Stimulated activated CD8-positive, alpha-beta memory T cell treated with anti-CD3 and anti-CD28 coated beads, Interleukin-7, amount 100 ng/mL, for 48 hours (primary cell): ENCODE data around the gene TSHZ2.

Source experiments
- DNase-seq, 2 donors: peaks; one replicate each; pipeline ENCODE4 v3.0.0-alpha.2; 2020; ENCODE audit warnings: low read depth in 1 of 2; ENCODE audit errors: extremely low read depth in 1 of 2

TSHZ2 gene, protein sequence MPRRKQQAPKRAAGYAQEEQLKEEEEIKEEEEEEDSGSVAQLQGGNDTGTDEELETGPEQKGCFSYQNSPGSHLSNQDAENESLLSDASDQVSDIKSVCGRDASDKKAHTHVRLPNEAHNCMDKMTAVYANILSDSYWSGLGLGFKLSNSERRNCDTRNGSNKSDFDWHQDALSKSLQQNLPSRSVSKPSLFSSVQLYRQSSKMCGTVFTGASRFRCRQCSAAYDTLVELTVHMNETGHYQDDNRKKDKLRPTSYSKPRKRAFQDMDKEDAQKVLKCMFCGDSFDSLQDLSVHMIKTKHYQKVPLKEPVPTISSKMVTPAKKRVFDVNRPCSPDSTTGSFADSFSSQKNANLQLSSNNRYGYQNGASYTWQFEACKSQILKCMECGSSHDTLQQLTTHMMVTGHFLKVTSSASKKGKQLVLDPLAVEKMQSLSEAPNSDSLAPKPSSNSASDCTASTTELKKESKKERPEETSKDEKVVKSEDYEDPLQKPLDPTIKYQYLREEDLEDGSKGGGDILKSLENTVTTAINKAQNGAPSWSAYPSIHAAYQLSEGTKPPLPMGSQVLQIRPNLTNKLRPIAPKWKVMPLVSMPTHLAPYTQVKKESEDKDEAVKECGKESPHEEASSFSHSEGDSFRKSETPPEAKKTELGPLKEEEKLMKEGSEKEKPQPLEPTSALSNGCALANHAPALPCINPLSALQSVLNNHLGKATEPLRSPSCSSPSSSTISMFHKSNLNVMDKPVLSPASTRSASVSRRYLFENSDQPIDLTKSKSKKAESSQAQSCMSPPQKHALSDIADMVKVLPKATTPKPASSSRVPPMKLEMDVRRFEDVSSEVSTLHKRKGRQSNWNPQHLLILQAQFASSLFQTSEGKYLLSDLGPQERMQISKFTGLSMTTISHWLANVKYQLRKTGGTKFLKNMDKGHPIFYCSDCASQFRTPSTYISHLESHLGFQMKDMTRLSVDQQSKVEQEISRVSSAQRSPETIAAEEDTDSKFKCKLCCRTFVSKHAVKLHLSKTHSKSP (N-terminal part only)

GRCh38 chr20:52972190-52972937 lies at the start of gene TSHZ2:
Gene TSHZ2, plus strand, starts transcription at chr20:52972358. Its CDS starts 936 bp downstream, at chr20:52973294.
- peak in 1 of 2 donors; percentile 21 for DNase-seq

- no peak for DNase-seq
Measured at GRCh38 chr20:52922436-52922835, 49.7 kb upstream of the TSHZ2 start.

DNA sequence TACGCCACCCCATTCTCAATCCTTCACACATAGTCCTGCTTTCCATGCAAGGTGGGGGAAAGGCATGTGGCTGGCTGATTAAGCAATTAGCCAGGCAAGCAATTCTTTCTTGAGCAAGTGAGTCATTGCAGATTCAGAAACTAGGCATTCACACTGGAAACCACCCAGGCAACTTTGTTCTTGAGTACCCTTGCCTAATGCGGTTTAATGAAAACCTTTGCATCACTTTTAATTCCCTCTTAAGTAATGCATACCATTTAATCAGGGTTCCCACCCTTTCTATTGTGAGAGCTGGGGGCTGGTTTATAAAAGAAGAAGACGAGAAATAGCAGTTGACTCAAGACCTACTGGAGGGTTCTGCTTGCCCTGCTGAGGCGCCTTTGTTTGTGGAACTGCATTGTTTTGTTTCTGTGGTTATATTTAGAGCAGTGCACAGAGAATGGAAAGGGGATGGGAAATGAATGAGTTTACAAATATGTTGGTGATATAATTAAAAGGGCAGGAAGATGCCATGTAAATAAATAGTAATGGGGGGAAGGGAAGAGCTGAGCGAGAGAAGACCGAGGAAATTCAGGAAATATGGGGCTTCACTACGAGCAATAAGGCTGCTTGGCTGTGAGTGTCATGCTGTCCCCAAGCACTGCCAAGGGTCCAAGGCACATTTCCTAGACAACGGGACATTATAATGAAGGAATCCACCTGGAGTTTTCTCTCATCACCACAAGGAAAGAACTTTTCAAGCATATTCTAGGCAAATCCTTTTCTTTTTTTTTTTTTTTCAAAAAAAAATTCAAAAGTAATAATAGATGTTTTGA lies 48.8 kb upstream of the TSHZ2 start:
- DNase-seq = no peak

- DNase-seq = no peak
Measured at GRCh38 chr20:52924411-52925271, 47.5 kb upstream of the TSHZ2 start.

- DNase-seq = no peak
Measured at GRCh38 chr20:52926505-52926904, 45.7 kb upstream of the TSHZ2 start.

DNA sequence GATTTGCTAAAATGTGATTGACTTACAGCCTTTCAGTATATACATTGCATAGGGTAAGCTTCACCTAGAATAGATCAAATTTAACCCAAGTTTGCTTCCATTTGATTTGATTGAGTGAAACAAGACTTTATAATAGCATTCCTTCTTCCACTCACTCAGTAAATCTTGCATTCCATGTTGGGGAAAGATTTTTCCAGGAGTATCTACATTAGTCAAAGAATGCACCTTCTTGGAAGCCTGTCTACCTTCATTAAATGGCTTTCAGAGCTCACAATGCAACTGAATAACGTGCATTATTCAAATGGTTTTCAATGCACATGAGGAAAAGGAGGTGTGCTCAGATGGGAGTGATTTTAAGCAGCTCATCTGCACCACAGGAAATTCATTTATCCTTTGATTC lies 38.3 kb upstream of the TSHZ2 start:
- no peak for DNase-seq

DNA sequence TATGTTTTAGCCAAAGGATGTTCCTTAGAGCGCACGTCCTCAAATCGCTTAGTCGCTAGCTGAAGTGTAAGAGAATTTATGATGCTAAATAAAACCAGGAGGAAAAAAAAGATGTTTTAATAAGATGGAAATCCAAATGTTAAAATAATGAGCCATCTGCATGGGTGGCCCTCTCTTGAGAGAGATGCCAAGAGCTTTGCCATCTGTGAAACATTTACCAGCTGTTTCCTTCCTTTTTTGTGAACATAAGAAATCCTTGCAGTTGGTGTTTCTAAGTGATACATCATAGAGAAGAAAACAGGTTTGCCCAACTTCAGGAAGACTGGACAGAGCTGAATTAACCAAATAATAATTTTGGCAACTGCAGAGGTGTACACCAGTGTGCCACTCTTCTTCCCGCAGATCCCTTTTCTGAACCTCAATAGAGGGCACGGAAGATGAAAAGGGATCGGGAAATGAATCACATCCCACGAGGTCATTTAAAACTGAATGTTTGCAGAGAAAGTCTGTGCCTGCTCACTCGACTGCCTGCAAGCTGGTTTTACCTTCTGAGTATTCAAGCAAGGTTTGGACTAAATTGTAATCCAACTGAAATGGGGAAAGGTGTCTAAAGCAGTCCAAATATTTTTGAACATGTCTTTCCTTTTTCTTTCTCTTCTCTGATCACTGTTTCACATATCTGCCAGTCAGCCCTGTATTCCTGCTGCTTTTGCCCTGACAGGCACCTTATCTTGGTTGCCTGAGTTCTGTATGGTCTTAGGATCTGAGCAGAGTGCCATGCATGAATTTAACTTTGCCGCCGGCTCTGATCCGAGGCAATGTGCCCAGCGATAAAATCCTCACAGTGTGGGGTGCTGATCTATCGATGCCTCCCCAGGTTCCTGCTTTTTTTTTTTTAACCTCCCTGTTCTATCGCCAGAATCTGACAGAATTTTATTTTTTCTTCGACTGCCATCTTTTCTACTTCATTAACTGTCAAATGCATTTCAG lies 35.5 kb upstream of the TSHZ2 start:
- no peak for DNase-seq

DNA sequence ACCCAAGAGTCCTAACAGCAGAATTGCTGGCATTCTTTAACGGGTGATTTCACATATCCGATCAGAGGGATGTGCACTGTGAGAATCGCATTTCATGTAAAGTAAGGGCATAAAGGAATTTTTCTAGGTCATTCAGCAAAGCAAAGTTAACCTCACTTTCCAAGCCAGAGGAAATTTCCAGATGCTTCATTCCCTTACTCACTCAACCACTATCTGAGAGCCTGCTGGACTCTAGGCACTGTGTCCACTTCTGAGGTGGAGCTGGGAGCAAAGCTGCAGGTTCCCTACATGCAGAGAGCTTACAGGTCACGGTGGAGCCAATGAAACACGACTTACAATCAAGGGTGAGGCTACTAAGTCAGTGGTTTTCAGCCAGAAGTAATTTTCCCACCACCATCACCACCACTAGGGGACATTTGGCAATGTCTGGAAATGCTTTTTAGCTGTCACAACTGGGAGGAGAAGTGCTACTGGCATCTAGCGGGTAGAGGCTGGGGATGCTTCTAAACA lies 34.5 kb upstream of the TSHZ2 start:
- DNase-seq = no peak

GRCh38 chr20:52939141-52939540 lies 33.0 kb upstream of the TSHZ2 start:
- DNase-seq = no peak

GRCh38 chr20:52941808-52942207 lies 30.4 kb upstream of the TSHZ2 start:
- DNase-seq = no peak

DNA sequence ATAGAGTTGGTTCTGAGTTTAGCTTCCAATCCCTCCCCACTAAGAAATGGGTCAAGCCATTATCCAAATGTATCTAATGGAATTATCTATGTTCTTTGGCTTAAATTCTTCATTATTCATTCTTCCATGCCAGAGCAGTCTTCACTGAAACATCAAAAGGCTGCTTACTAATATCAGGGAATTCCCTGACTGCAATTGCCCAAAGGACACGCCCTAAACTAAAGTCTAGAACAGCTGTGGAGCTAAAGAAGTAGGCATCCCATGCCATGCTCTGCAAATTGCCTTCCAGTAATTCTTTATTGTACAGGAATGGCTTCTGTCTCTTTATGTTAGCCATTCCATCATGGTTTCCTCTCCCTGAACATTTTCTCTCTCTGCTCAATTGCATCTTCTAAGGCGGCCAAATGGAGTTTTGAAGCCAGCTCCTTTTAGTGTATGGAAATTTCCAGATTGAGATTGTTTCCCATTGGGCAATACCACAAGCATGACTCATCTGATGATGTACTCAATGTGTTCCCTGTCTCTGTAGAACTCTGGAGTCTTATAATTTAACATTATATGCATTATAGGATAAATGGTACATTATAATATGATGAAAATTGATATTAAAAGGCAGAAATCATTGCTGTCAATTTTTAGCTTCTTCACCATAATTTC lies 28.8 kb upstream of the TSHZ2 start:
- no peak for DNase-seq

DNA sequence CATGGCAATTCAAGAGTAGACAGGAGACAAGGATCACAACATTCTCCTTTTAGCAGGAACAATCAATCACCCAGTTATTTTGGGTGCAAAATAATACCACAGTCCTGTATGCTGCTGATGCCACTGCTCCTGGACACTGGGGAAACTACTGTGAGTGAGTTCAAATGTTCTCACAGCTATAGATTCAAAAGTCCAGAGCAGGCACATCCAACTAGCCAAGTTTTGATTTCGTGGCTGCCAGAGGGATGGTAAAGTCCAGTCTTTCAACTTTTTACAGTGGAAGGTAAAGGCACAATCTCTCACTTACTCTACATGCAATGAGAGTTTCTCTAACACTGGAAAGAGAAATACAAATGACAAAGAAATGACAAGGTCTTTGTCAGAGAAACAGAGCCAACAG lies 26.9 kb upstream of the TSHZ2 start:
- DNase-seq = no peak

GRCh38 chr20:52945862-52946522 lies 26.2 kb upstream of the TSHZ2 start:
- DNase-seq = no peak

DNA sequence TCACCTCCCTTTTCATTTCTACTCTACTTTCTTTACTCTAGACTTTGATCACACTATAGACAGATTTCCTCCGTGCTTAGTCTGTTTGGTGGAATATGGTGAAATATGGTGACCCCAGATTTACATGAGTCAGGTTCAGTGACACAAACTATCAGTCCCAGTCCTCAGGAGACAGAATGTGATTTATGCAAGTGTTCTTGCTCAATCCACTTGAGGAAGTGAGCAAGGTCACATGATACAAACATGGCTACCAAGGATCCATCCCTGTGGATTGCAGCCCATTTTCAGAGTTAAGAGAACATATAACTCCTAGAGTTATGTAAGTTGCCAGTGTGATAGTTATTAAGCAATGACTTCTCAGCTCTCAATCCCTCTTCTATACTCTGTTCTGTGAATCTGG lies 23.7 kb upstream of the TSHZ2 start:
- DNase-seq = no peak

DNA sequence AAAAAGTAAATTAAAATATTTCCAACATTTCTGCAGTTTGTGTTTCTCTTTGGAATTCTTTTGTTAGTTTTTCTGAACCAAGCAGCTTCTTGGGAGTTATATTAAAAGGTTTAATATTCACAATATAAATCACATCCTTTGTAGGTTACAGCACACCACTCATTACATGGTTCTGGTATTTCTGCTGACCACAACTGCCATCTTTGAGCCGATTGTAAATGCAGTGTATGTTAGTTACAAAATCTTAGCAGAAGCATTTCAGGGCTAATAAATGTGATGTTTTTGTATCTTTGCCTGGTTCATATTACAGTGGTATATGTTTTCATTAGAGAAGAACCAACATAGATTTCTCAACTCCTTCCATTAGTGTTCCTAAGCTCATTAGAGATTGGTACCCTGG lies 19.1 kb upstream of the TSHZ2 start:
- DNase-seq = no peak

DNA sequence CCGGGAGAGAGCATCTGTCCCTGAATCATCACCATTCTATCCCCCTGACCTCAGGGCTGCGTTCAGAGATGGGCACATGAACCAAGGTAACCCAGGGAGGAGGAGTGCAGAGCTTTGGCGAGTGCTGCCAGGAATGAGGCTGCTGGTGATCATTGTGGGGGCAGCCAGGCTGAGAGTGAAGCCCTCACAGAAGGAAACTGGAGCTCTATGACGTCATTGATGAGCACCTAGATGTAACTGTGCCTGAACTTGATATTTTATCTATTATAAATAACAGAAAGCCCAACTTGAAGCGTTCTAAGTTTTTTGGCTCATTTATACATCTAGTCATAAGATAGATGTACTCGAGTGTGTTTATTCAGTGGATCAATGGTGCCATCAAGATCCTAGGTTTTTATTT lies 17.3 kb upstream of the TSHZ2 start:
- DNase-seq = no peak

GRCh38 chr20:52958211-52958610 lies 13.9 kb upstream of the TSHZ2 start:
- no peak for DNase-seq
